Measurements from ENCODE around the gene CDK5RAP3.

CDK5RAP3 gene

GRCh38 chr17:47948706-47949196 lies 22.2 kb upstream of the CDK5RAP3 start:
- DNase-seq (ENCODE audit: low read depth) = no peak

GRCh38 chr17:47949197-47949759 lies 21.6 kb upstream of the CDK5RAP3 start:
- peak; percentile 60 for DNase-seq (ENCODE audit: low read depth)

GRCh38 chr17:47949946-47950345 lies 21.0 kb upstream of the CDK5RAP3 start:
- DNase-seq (ENCODE audit: low read depth) = no peak

- no peak for DNase-seq (ENCODE audit: low read depth)
Measured at GRCh38 chr17:47950448-47950847, 20.5 kb upstream of the CDK5RAP3 start.

- DNase-seq (ENCODE audit: low read depth) = no peak
Measured at GRCh38 chr17:47952171-47953021, 18.5 kb upstream of the CDK5RAP3 start.

- DNase-seq (ENCODE audit: low read depth) = no peak
Measured at GRCh38 chr17:47953909-47954308, 17.0 kb upstream of the CDK5RAP3 start.

- DNase-seq (ENCODE audit: low read depth) = no peak
Measured at GRCh38 chr17:47955497-47956461, 15.1 kb upstream of the CDK5RAP3 start.

- no peak for DNase-seq (ENCODE audit: low read depth)
Measured at GRCh38 chr17:47956791-47957590, 13.9 kb upstream of the CDK5RAP3 start.

GRCh38 chr17:47957591-47958490 lies 13.1 kb upstream of the CDK5RAP3 start, which contains the start of gene PRR15L:
Gene PRR15L (minus strand): TSS chr17:47957883. CDS start chr17:47953234, 4,649 bp downstream.
- no peak for DNase-seq (ENCODE audit: low read depth)

GRCh38 chr17:47959825-47960655 lies 10.9 kb upstream of the CDK5RAP3 start:
- DNase-seq (ENCODE audit: low read depth) = no peak

GRCh38 chr17:47961406-47961805 lies 9.5 kb upstream of the CDK5RAP3 start:
- no peak for DNase-seq (ENCODE audit: low read depth)

- no peak for DNase-seq (ENCODE audit: low read depth)
Measured at GRCh38 chr17:47962901-47963300, 8.0 kb upstream of the CDK5RAP3 start.

GRCh38 chr17:47964856-47965255 lies 6.1 kb upstream of the CDK5RAP3 start:
- no peak for DNase-seq (ENCODE audit: low read depth)

GRCh38 chr17:47966079-47966519 lies 4.8 kb upstream of the CDK5RAP3 start:
- no peak for DNase-seq (ENCODE audit: low read depth)

GRCh38 chr17:47967607-47968252 lies 3.2 kb upstream of the CDK5RAP3 start:
- no peak for DNase-seq (ENCODE audit: low read depth)

GRCh38 chr17:47968836-47969235 lies 2.1 kb upstream of the CDK5RAP3 start:
- DNase-seq (ENCODE audit: low read depth) = no peak

- no peak for DNase-seq (ENCODE audit: low read depth)
Measured at GRCh38 chr17:47969930-47970724, 786 bp upstream of the CDK5RAP3 start.

- no peak for DNase-seq (ENCODE audit: low read depth)
Measured at GRCh38 chr17:47973541-47973940, 2.6 kb downstream of the CDK5RAP3 start.

Data from activated T-helper 1 cell treated with Interleukin-2 at 50 U/mL for 16 hours (primary cell).